HL-60 (cell line): ENCODE data around the gene PUM1.
A peak's percentile ranks its signal among the peaks of the same experiment; 100 is the strongest.

ENCODE experiments used
- DNase-seq, 2 experiments: peaks; one replicate each; pipeline ENCODE4 v3.0.0-alpha.2; 2010 to 2020; ENCODE audit warnings: low read depth in 1 of 2, low spot score in 1 of 2
- H3K27ac ChIP-seq: fragments of 250-450 bp; sonication (Bioruptor Pico); replicated peaks from 2 replicates; pipeline ENCODE4 v1.5.1; 2020; ENCODE audit warnings: mild to moderate bottlenecking, moderate library complexity
- H3K27me3 ChIP-seq: fragments of 250-450 bp; sonication (Bioruptor Pico); 2 replicates; pipeline ENCODE4 v1.5.1; 2021; ENCODE audit warnings: mild to moderate bottlenecking, moderate library complexity; ENCODE audit not compliant: insufficient read depth, poor library complexity, severe bottlenecking
- H3K4me3 ChIP-seq: replicated peaks from 2 replicates; pipeline ENCODE4 v1.5.1; 2011; ENCODE audit warnings: mild to moderate bottlenecking, control low read depth, low read length; ENCODE audit not compliant: insufficient read depth
- CTCF ChIP-seq: IDR thresholded peaks from one replicate; pipeline ENCODE4 v1.5.1; 2011; ENCODE audit warnings: low read length, control low read depth, inconsistent platforms; ENCODE audit not compliant: insufficient read depth
- GABPA ChIP-seq: IDR thresholded peaks from 2 replicates; pipeline ENCODE4 v1.6.1; 2012; ENCODE audit warnings: low read depth
- POLR2AphosphoS5 ChIP-seq: IDR thresholded peaks from 2 replicates; pipeline ENCODE4 v1.6.1; 2012; ENCODE audit warnings: low read depth
- REST ChIP-seq: IDR thresholded peaks from 2 replicates; pipeline ENCODE4 v1.6.1; 2012; ENCODE audit warnings: low read depth; ENCODE audit not compliant: insufficient replicate concordance
- SPI1 ChIP-seq: IDR thresholded peaks from 2 replicates; pipeline ENCODE4 v1.6.1; 2012; ENCODE audit warnings: low read depth, mild to moderate bottlenecking, borderline replicate concordance

Gene PUM1

DNA sequence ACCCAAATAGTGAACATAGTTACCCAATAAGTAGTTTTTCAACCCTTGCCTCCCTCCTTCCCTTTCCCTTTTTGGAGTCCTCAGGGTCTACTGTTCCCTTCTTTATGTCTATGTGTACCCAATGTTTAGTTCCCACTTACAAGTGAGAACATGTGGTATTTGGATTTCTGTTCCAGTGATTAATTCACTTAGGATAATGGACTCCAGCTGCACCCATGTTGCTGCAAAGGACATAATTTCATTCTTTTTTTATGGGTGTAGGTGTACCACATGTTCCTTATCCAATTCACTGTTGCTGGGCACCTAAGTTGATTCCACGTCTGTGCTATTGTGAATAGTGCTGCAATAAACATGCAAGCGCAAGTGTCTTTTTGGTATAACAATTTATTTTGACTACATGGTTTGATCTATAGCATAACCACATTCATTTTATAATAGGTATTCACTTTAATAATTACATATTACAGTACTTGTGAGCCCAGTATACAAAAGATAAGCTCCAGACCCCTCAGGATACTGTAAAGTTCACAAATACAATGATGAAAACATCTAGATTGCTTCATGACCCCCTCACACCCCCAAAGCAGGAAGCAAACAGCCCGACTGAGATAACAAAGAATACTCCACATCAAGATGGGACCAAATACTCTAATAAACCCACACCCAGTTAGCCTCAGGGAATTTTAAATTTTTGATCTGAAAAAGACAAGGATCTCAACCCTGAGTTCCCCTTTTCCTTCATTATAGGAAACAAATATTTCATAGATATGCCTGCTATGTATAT, 45.3 kb downstream of the PUM1 start:
- Histone ChIP-seq H3K27me3 (no peaks in the 10 kb centered on the region), H3K27ac (no peak overlapping the region), H3K4me3 (no peak overlapping the region)
- DNase-seq = no peak
- TF ChIP-seq SPI1 = peak; percentile 17; the same call in 1 of the 2 replicates
- no peak for TF ChIP-seq GABPA

DNA sequence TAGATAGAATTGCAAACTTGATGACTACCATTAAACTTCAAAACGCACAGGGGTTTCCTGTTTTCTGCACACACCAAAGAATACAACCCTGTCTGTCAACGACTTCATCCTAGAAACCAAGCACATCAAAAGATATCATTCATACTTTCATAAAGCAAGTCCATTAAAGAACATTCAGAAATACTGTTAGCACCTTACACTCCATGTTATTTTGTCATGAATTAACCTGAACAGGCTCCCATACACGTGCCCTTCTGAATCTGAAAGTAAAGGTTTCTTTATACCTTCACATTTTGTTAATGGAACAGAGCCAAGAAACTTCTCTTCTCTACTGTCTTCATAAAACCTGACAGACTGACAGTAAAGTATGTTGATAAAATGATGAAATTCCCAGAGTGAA, 46.1 kb downstream of the PUM1 start:
- Histone ChIP-seq H3K27ac (no peak overlapping the region), H3K27me3 (no peaks in the 10 kb centered on the region), H3K4me3 (no peak overlapping the region)
- TF ChIP-seq REST (no peak), CTCF (no peak), POLR2AphosphoS5 (no peak), GABPA (no peak)
- DNase-seq = no peak

- H3K27ac ChIP-seq = no peak overlapping the region; the same call in 1 of the 2 replicates
- H3K4me3 ChIP-seq = no peak overlapping the region
- TF ChIP-seq REST (no peak), CTCF (no peak), SPI1 (no peak), POLR2AphosphoS5 (no peak), GABPA (no peak)
- H3K27me3 ChIP-seq = no peaks in the 10 kb centered on the region
- DNase-seq = no peak
Measured at GRCh38 chr1:31016868-31017267, 48.6 kb downstream of the PUM1 start.

DNA sequence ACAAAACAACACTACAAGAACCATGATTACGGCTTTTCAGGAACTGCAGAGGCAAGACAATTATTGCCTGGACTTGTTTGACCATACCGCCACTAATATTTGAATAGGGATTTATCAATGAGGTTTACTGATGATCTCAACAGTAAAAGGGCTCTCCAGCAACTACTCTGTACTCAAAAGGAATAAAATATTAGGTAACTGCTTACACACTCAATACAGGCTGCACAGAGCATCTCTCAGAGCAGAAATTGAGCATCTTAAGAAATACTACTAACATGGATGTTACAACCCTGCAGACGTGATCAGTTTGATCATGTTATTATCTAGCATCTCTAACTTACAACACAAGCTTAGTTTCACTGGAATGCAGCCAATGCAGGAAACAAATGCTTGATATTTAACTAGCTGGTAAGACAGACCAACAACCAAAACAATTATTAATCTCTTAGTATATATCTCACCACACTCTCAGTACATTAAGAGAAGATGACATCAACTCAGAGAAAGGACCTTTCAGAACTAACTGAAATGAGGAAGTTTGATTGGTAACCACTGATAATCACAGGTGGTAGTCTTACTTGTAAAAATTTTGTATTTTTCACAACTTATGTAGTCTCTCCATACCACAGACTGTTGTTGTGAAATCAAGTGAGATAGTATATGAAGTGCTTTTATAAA, 52.2 kb downstream of the PUM1 start:
- no peak for DNase-seq
- no peak overlapping the region for H3K27ac ChIP-seq
- no peak overlapping the region for H3K4me3 ChIP-seq
- no peak for TF ChIP-seq REST
- TF ChIP-seq POLR2AphosphoS5 = no peak
- TF ChIP-seq GABPA = no peak
- no peak for TF ChIP-seq CTCF
- TF ChIP-seq SPI1 = no peak
- no peaks in the 10 kb centered on the region for H3K27me3 ChIP-seq
